Measurements from ENCODE around the gene KCNQ5. TPM values are rescaled to one million over a fixed set of nuclear protein-coding genes. Genes with fewer than 3 reads are reported as not detected.

The KCNQ5 gene
- total RNA-seq, 4 donors from 2014 or later = 0.57 to 4.4 (median 0.97) TPM

GRCh38 chr6:73151732-73152131 lies 529.9 kb downstream of the KCNQ5 start:
- H3K9me3 ChIP-seq = no peaks in the 10 kb centered on the region
- DNase-seq = no peak
- no peak overlapping the region for H3K4me3 ChIP-seq
- 71 to 79% methylated on average over 3 of the region's 3 CpGs for WGBS, 2 donors
- H3K36me3 ChIP-seq = no peaks in the 10 kb centered on the region
- intact Hi-C loops (cut with DNase I) = no loop called here
- no peak overlapping the region for H3K27ac ChIP-seq
- no peaks in the 10 kb centered on the region for H3K4me1 ChIP-seq
- TF ChIP-seq POLR2A (IDR thresholded peaks at IDR 0.05) = no peak
- TF ChIP-seq CTCF (IDR thresholded peaks at IDR 0.05) = no peak
- H3K27me3 ChIP-seq = no peaks in the 10 kb centered on the region

GRCh38 chr6:73152556-73152955 lies 530.7 kb downstream of the KCNQ5 start:
- Histone ChIP-seq H3K36me3 (no peaks in the 10 kb centered on the region), H3K27me3 (no peaks in the 10 kb centered on the region), H3K4me3 (no peak overlapping the region), H3K9me3 (no peaks in the 10 kb centered on the region), H3K4me1 (no peaks in the 10 kb centered on the region), H3K27ac (no peak overlapping the region)
- no peak for DNase-seq
- WGBS, 2 donors = 97 to 100% methylated on average over 2 of the region's 2 CpGs
- TF ChIP-seq CTCF (IDR thresholded peaks at IDR 0.05) = no peak
- no peak for TF ChIP-seq POLR2A (IDR thresholded peaks at IDR 0.05)
- intact Hi-C loops (cut with DNase I) = no loop called here

GRCh38 chr6:73152966-73153757 lies 531.3 kb downstream of the KCNQ5 start:
- Histone ChIP-seq H3K27me3 (no peaks in the 10 kb centered on the region), H3K36me3 (no peaks in the 10 kb centered on the region), H3K4me3 (no peak overlapping the region), H3K9me3 (no peaks in the 10 kb centered on the region), H3K4me1 (no peaks in the 10 kb centered on the region), H3K27ac (no peak overlapping the region)
- TF ChIP-seq POLR2A (IDR thresholded peaks at IDR 0.05) (no peak), CTCF (IDR thresholded peaks at IDR 0.05) (no peak)
- 43 to 50% methylated on average over 2 of the region's 2 CpGs for WGBS, 2 donors
- DNase-seq = no peak
- intact Hi-C loops (cut with DNase I) = no loop called here

GRCh38 chr6:73156793-73157767 lies 535.2 kb downstream of the KCNQ5 start:
- Histone ChIP-seq H3K27me3 (no peaks in the 10 kb centered on the region), H3K9me3 (no peaks in the 10 kb centered on the region), H3K4me1 (no peaks in the 10 kb centered on the region), H3K36me3 (no peaks in the 10 kb centered on the region), H3K27ac (no peak overlapping the region), H3K4me3 (no peak overlapping the region)
- 89% methylated on average over 31 to 40 of the region's 41 CpGs for WGBS, 2 donors
- TF ChIP-seq CTCF (IDR thresholded peaks at IDR 0.05) = no peak
- TF ChIP-seq POLR2A (IDR thresholded peaks at IDR 0.05) = no peak
- DNase-seq = no peak
- intact Hi-C loops (cut with DNase I) = no loop called here

- Histone ChIP-seq H3K27me3 (no peaks in the 10 kb centered on the region), H3K27ac (no peak overlapping the region), H3K4me3 (no peak overlapping the region), H3K9me3 (no peaks in the 10 kb centered on the region), H3K36me3 (no peaks in the 10 kb centered on the region), H3K4me1 (no peaks in the 10 kb centered on the region)
- WGBS, 2 donors = 96 to 98% methylated on average over 12 to 18 of the region's 34 CpGs
- TF ChIP-seq POLR2A (IDR thresholded peaks at IDR 0.05) (no peak), CTCF (IDR thresholded peaks at IDR 0.05) (no peak)
- no peak for DNase-seq
- intact Hi-C loops (cut with DNase I) = no loop called here
Measured at GRCh38 chr6:73157870-73158269, 536.0 kb downstream of the KCNQ5 start.
